ENCODE data around the gene RPS21. TPM values are rescaled to one million over a fixed set of nuclear protein-coding genes. Genes with fewer than 3 reads are reported as not detected.
A peak's percentile ranks its signal among the peaks of the same experiment; 100 is the strongest.

RPS21 gene
- total and polyA plus RNA-seq, 9 of the 15 experiments (the other 6 are each of a cell fraction or from before 2014, with no cell fraction given), result 1,380 to 5,647 (median 3,091) TPM

DNA sequence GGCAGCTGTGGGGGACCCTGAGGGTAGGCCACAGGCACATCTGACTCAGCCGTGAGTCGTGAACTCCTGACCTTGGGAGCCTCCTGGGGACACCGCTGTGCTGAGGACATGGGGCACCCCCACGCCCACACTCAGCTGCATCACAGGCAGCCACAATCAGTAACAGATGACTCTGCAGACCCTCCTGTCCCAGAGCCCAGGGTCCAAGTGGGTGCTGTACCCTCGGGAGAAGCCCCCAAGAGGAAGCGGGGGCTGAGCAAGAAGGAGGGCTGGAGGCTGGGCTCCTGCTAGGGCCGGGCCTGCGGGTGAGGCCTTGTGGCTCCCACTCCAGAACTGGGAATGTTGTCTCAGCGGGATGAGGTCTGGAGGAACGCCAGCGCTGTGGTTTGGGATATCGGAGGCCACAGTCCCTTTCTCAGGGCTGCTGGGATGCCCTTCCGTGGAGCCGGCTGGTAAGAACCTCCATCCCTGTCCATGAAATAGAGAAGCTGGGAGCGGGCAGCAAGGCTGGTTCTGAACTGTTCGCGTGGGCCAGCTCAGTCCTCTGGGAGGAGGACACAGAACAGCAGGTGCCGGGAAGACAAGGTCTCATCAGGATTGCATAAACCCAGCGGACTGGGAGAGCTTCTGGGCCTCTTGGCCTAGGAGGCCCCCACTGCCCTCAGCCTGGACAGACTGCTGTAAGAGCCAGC, 16.6 kb upstream of the RPS21 start (continued):
- TF ChIP-seq, protein P1, sequence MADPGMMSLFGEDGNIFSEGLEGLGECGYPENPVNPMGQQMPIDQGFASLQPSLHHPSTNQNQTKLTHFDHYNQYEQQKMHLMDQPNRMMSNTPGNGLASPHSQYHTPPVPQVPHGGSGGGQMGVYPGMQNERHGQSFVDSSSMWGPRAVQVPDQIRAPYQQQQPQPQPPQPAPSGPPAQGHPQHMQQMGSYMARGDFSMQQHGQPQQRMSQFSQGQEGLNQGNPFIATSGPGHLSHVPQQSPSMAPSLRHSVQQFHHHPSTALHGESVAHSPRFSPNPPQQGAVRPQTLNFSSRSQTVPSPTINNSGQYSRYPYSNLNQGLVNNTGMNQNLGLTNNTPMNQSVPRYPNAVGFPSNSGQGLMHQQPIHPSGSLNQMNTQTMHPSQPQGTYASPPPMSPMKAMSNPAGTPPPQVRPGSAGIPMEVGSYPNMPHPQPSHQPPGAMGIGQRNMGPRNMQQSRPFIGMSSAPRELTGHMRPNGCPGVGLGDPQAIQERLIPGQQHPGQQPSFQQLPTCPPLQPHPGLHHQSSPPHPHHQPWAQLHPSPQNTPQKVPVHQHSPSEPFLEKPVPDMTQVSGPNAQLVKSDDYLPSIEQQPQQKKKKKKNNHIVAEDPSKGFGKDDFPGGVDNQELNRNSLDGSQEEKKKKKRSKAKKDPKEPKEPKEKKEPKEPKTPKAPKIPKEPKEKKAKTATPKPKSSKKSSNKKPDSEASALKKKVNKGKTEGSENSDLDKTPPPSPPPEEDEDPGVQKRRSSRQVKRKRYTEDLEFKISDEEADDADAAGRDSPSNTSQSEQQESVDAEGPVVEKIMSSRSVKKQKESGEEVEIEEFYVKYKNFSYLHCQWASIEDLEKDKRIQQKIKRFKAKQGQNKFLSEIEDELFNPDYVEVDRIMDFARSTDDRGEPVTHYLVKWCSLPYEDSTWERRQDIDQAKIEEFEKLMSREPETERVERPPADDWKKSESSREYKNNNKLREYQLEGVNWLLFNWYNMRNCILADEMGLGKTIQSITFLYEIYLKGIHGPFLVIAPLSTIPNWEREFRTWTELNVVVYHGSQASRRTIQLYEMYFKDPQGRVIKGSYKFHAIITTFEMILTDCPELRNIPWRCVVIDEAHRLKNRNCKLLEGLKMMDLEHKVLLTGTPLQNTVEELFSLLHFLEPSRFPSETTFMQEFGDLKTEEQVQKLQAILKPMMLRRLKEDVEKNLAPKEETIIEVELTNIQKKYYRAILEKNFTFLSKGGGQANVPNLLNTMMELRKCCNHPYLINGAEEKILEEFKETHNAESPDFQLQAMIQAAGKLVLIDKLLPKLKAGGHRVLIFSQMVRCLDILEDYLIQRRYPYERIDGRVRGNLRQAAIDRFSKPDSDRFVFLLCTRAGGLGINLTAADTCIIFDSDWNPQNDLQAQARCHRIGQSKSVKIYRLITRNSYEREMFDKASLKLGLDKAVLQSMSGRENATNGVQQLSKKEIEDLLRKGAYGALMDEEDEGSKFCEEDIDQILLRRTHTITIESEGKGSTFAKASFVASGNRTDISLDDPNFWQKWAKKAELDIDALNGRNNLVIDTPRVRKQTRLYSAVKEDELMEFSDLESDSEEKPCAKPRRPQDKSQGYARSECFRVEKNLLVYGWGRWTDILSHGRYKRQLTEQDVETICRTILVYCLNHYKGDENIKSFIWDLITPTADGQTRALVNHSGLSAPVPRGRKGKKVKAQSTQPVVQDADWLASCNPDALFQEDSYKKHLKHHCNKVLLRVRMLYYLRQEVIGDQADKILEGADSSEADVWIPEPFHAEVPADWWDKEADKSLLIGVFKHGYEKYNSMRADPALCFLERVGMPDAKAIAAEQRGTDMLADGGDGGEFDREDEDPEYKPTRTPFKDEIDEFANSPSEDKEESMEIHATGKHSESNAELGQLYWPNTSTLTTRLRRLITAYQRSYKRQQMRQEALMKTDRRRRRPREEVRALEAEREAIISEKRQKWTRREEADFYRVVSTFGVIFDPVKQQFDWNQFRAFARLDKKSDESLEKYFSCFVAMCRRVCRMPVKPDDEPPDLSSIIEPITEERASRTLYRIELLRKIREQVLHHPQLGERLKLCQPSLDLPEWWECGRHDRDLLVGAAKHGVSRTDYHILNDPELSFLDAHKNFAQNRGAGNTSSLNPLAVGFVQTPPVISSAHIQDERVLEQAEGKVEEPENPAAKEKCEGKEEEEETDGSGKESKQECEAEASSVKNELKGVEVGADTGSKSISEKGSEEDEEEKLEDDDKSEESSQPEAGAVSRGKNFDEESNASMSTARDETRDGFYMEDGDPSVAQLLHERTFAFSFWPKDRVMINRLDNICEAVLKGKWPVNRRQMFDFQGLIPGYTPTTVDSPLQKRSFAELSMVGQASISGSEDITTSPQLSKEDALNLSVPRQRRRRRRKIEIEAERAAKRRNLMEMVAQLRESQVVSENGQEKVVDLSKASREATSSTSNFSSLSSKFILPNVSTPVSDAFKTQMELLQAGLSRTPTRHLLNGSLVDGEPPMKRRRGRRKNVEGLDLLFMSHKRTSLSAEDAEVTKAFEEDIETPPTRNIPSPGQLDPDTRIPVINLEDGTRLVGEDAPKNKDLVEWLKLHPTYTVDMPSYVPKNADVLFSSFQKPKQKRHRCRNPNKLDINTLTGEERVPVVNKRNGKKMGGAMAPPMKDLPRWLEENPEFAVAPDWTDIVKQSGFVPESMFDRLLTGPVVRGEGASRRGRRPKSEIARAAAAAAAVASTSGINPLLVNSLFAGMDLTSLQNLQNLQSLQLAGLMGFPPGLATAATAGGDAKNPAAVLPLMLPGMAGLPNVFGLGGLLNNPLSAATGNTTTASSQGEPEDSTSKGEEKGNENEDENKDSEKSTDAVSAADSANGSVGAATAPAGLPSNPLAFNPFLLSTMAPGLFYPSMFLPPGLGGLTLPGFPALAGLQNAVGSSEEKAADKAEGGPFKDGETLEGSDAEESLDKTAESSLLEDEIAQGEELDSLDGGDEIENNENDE (IDR thresholded peaks at IDR 0.05; ENCODE audit: low read depth, low read length), result no peak
- TF ChIP-seq, protein P2, sequence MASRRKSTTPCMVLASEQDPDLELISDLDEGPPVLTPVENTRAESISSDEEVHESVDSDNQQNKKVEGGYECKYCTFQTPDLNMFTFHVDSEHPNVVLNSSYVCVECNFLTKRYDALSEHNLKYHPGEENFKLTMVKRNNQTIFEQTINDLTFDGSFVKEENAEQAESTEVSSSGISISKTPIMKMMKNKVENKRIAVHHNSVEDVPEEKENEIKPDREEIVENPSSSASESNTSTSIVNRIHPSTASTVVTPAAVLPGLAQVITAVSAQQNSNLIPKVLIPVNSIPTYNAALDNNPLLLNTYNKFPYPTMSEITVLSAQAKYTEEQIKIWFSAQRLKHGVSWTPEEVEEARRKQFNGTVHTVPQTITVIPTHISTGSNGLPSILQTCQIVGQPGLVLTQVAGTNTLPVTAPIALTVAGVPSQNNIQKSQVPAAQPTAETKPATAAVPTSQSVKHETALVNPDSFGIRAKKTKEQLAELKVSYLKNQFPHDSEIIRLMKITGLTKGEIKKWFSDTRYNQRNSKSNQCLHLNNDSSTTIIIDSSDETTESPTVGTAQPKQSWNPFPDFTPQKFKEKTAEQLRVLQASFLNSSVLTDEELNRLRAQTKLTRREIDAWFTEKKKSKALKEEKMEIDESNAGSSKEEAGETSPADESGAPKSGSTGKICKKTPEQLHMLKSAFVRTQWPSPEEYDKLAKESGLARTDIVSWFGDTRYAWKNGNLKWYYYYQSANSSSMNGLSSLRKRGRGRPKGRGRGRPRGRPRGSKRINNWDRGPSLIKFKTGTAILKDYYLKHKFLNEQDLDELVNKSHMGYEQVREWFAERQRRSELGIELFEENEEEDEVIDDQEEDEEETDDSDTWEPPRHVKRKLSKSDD (conservative IDR thresholded peaks at IDR 0.05; ENCODE audit: low read length), result no peak
- TF ChIP-seq XRCC5 (IDR thresholded peaks at IDR 0.05; ENCODE audit: low read depth, low read length) (no peak), NR2C1 (IDR thresholded peaks at IDR 0.05) (no peak), NR2C1 (tag; IDR thresholded peaks at IDR 0.05) (0 out of 2 replicates have a peak, but pooled peaks have one; percentile 19), ZBTB7A (IDR thresholded peaks at IDR 0.05; ENCODE audit: borderline replicate concordance, control insufficient read depth, low read depth, low read length) (peak; percentile 71), CTBP1 (IDR thresholded peaks at IDR 0.05; ENCODE audit: borderline replicate concordance) (0 out of 2 replicates have a peak, but pooled peaks have one; percentile 16), ZNF175 (CRISPR knock-in tag; IDR thresholded peaks at IDR 0.05; ENCODE audit: low read depth) (no peak), POLR2G (IDR thresholded peaks at IDR 0.05; ENCODE audit: low read depth, low read length) (0 out of 2 replicates have a peak, but pooled peaks have one; percentile 13), CREM (IDR thresholded peaks at IDR 0.05; ENCODE audit: low read depth) (peak; percentile 52), HDAC1 (IDR thresholded peaks at IDR 0.05) (no peak)
